Nephron progenitor cell (in vitro differentiated cells): Measurements from ENCODE around the gene ATP11A.

Experiments used
- DNase-seq: peaks from one replicate; pipeline ENCODE4 v3.0.0; 2021
- H3K27ac Mint-ChIP-seq: 2 replicates; pipeline ENCODE4 v1.8.0; 2021; ENCODE audit warnings: mild to moderate bottlenecking, moderate library complexity, mixed read lengths
- H3K27me3 Mint-ChIP-seq: 2 replicates; pipeline ENCODE4 v1.8.0; 2021; ENCODE audit warnings: mild to moderate bottlenecking, low read depth, mixed read lengths; ENCODE audit not compliant: poor library complexity
- H3K36me3 Mint-ChIP-seq: 2 replicates; pipeline ENCODE4 v1.8.0; 2021; ENCODE audit warnings: low read depth, mixed read lengths
- H3K4me1 Mint-ChIP-seq: 2 replicates; pipeline ENCODE4 v1.8.0; 2021; ENCODE audit warnings: mixed read lengths
- H3K4me3 Mint-ChIP-seq: 2 replicates; pipeline ENCODE4 v1.8.0; 2021; ENCODE audit warnings: mild to moderate bottlenecking, moderate library complexity, mixed read lengths
- H3K9me3 Mint-ChIP-seq: 2 replicates; pipeline ENCODE4 v1.8.0; 2021; ENCODE audit warnings: mild to moderate bottlenecking, moderate library complexity, mixed read lengths
- CTCF ChIP-seq: fragments of 200-600 bp; sonication (generic); IDR thresholded peaks from 2 replicates; pipeline ENCODE4 v1.5.0; 2021; ENCODE audit warnings: antibody characterized with exemption

Gene ATP11A

GRCh38 chr13:112849500-112849899, 159.7 kb downstream of the ATP11A start:
- TF ChIP-seq CTCF = no peak
- peaks cover 10% of the 10 kb centered on the region for H3K9me3 Mint-ChIP-seq
- DNase-seq = no peak
- peaks cover 82% of the 10 kb centered on the region for H3K36me3 Mint-ChIP-seq
- H3K27ac Mint-ChIP-seq = peak overlapping the region; percentile 55
- peaks cover 18% of the 10 kb centered on the region for H3K4me1 Mint-ChIP-seq
- no peak overlapping the region for H3K4me3 Mint-ChIP-seq
- peaks cover 5% of the 10 kb centered on the region for H3K27me3 Mint-ChIP-seq

- Mint-ChIP-seq H3K27ac (peak overlapping the region; percentile 55), H3K36me3 (peaks cover 88% of the 10 kb centered on the region), H3K9me3 (peaks cover 10% of the 10 kb centered on the region), H3K27me3 (peaks cover 5% of the 10 kb centered on the region), H3K4me1 (peaks cover 17% of the 10 kb centered on the region), H3K4me3 (no peak overlapping the region)
- no peak for TF ChIP-seq CTCF
- no peak for DNase-seq
Measured at GRCh38 chr13:112850273-112850672, 160.4 kb downstream of the ATP11A start.

- H3K27ac Mint-ChIP-seq = no peak overlapping the region
- peaks cover 10% of the 10 kb centered on the region for H3K9me3 Mint-ChIP-seq
- H3K4me1 Mint-ChIP-seq = peaks cover 17% of the 10 kb centered on the region
- no peak overlapping the region for H3K4me3 Mint-ChIP-seq
- H3K27me3 Mint-ChIP-seq = peaks cover 5% of the 10 kb centered on the region
- no peak for DNase-seq
- peaks cover 92% of the 10 kb centered on the region for H3K36me3 Mint-ChIP-seq
- no peak for TF ChIP-seq CTCF
Measured at GRCh38 chr13:112851107-112852038, 161.5 kb downstream of the ATP11A start.

GRCh38 chr13:112852392-112852791, 162.6 kb downstream of the ATP11A start:
- peak overlapping the region; percentile 67 for H3K27ac Mint-ChIP-seq
- H3K36me3 Mint-ChIP-seq = peaks cover 92% of the 10 kb centered on the region
- TF ChIP-seq CTCF = no peak
- H3K4me1 Mint-ChIP-seq = peaks cover 17% of the 10 kb centered on the region
- H3K27me3 Mint-ChIP-seq = peaks cover 5% of the 10 kb centered on the region
- H3K4me3 Mint-ChIP-seq = no peak overlapping the region
- H3K9me3 Mint-ChIP-seq = peaks cover 10% of the 10 kb centered on the region
- no peak for DNase-seq

- Mint-ChIP-seq H3K4me3 (no peak overlapping the region), H3K27me3 (peaks cover 5% of the 10 kb centered on the region), H3K27ac (no peak overlapping the region), H3K36me3 (peaks cover 92% of the 10 kb centered on the region), H3K9me3 (peaks cover 5% of the 10 kb centered on the region), H3K4me1 (peaks cover 17% of the 10 kb centered on the region)
- no peak for DNase-seq
- no peak for TF ChIP-seq CTCF
Measured at GRCh38 chr13:112852808-112853207, 163.0 kb downstream of the ATP11A start.

GRCh38 chr13:112854321-112854720, 164.5 kb downstream of the ATP11A start:
- H3K36me3 Mint-ChIP-seq = peaks cover 93% of the 10 kb centered on the region
- H3K9me3 Mint-ChIP-seq = no peaks in the 10 kb centered on the region
- TF ChIP-seq CTCF = no peak
- H3K4me3 Mint-ChIP-seq = no peak overlapping the region
- DNase-seq = no peak
- H3K27me3 Mint-ChIP-seq = peaks cover 5% of the 10 kb centered on the region
- no peak overlapping the region for H3K27ac Mint-ChIP-seq
- H3K4me1 Mint-ChIP-seq = peaks cover 17% of the 10 kb centered on the region
